ENCODE measurements around the gene SP2.
"Not testable (repeated sequence)": the region's sequence is repeated elsewhere in the genome, so short reads cannot be mapped to it uniquely, and the experiment has no call there.

The SP2 gene

DNA sequence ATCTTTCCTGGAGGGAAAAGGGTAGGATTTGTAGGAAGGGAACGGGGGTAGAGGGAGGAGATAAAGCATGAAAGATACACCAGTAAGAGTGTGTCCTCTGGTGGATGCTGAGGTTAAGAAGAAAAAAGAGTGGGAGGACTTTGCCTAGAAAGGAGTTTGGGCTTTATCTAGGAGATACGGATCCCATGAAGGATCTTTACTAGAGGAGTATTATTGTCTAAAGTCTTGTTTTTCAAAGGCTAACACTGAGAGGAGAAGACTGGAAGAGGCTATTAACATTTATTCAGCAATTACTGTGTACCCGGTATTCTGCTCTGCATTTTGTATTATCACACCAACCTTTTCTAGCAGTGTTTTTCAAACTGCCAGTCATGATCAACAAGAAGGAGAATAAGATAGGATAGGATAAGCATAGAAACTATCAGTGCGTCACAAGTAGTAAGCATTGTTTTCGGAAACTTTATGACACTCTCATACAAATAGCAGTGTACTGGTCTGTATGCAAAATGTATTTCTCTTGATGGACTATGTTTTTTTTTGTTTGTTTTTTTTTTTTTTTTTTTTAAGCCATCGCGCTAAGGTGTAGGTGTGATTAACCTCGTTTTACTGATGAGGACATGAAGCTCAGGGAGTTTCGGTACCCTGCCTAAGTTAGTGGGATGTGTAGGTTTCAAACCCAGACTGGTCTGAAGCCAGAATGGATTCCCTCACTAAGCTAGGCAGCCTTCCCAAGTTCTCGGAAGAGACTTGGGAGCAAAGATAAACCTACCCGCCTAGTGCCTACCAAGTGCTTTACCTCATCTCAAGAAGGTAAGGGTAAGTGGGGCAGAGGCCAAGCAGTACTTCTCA is 1.3 kb upstream of the SP2 start:
- DNase-seq: no peak

DNA sequence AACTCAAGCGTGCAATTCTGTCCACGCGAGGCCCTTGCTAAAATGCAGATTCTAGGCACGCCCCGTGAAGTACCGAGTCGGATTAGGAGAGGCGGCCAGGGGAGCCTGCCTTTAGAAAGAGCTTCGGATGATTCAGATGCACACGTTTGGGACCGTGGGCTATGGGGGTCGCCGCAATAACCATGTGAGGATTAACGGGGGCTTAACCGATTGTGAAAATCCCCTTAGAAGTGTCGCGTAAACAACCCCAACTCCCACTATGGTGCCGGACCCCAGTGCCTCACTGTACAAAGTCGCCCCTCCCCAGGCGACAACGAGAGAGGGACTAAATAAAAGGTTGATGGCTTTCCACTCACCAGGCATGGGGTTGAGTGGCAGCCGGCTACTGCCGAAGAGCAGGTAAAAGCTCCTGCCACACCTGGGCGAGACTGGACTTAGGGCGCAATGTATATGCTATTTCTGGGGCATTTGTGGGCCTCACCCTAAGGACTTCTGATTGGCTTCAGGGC is 635 bp upstream of the SP2 start:
- no peak for DNase-seq

DNA sequence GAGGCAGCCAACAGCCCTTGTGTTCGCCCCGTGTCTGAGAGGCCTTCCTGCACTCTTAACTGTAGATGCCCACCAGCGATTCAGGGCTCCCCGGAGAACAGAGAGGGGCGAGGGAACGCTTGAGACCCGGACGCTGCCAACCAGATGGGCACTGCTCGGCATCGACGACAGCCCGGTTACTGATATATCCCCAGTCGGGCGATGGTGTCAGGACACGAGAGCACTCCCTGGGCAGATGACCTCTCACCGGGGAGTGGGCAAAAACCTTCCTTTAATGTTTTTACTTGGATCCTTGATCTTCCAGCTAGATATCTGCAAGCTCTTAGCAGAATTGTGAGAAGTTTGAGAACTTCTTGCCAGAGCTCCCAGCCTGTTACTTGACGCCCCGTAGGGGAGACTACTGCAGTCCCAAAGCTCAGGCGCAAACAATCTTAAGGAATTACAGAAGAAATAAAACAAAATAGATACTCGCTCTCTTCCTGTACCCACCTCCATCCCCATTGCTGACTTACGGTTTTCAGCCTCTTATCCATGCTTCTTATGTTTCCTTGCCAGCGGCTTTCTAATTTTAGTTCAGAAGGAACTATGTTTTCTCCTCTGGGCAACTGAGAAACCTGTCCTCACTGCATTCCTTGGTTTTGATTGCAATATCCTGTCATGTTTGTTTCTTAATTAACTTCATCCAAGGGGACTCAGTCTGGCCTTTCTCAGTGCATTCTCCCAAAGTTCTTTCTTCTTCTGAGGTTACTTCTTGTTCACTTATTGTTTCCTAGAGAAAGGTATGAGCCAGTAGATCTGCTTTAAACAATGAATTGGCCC is 845 bp downstream of the SP2 start:
- DNase-seq: no peak

DNA sequence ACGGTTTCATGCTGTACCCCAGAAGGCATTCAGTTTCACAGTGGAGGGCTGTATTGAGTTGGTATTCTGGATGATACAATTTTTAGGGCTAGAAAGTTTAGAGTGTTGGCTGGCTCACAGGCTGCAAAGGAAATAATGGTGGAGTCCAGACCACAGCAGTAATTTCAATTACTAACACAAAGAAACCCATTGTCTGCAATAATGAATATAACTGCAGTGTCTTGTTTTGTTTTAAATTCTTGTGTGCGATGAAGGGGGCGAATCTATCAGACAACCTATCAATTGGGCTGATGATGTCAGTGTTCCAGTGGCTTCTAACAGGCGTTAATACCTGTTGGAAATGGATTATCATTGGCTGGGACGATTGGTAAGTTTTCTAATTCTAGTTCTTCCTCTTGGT is 1.5 kb downstream of the SP2 start:
- DNase-seq: no peak

DNA sequence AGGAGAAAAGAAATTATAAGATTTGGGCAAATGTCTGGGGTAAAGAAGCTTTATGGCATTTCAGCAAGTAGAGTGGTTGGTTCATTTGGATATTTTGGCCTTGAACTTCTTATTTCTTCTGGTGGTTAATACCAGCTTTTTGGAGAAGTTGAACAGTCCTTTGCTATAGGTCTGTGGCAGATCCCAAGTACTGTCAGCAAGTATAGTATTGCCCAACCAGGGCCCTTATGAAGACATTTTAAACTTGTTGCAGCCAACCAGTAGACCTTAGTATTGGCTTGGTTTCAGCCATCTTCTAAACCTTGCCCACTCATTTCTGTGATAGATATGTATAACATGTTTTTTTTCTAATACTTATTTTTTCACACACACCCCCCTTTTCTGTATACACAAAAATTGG is 2.2 kb downstream of the SP2 start:
- no peak for DNase-seq

DNA sequence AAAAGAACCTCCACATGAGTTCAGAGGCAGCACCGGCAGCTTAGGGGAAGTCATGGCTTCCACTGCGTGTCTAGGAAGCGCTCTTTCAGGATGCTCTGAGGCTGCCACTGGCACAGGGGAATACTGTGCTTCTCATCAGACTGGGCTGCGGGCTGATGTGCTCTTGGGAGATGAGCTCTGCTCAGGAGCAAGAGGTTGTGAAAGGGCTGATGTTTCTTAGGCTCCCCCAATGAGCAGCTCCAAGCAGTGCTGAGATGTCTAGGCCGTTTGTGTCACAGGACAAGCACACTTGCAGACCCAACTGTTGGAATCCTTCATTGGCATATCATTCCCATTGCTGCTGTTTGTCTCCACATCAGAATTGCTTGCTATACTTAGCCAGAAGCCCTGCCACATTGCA is 3.6 kb downstream of the SP2 start:
- no peak for DNase-seq

DNA sequence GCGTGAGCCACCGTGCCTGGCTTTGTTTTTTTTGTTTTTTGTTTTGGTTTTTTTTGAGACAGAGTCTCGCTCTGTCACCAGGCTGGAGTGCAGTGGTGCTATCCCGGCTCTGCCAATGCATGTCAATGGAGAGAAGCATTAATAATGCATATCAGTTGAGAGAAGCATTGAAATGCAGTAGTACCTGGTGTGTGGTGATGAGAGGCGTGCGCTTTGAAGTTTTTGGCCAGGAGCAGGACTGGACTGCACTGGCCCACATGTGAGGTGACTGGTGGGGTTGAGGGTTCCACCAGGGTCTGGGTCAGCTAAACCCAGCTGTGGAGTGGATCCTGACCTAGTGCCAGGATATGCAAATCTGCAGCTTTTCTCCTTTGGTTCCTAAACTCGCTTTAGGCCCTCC is 5.4 kb downstream of the SP2 start:
- no peak for DNase-seq

DNA sequence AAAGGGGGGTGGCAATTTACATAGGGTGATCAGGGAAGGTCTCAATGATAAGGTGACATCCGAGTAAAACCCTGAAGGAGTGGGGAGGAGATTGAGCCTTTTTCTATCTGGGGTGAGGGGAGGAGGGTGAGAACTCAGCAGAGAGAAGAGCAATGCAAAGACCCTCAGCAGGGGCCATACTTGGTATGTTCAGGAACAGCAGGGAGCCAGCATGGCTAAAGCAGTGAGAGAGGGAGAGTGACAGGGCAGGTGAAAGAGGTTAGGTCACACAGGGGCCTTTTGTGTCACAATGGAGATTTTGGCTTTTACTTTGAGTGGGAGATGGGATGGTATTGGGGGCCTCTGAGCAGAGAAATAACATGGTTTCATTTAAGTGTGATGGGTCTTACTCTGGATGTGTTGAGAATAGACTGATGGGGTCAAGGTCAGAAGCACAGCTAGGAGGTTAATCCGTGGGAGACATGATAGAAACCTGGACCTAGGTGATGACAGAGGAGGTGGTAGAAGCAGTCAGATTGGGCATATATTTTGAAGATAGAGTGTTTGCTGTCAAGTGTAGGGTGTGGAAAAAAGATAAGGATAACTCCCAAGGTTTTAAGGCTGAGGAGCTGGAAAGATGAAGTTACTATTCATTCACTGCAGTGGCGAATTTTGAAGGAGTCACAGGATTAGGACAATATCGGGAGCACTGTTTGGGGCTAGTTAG is 6.2 kb downstream of the SP2 start:
- no peak for DNase-seq

DNA sequence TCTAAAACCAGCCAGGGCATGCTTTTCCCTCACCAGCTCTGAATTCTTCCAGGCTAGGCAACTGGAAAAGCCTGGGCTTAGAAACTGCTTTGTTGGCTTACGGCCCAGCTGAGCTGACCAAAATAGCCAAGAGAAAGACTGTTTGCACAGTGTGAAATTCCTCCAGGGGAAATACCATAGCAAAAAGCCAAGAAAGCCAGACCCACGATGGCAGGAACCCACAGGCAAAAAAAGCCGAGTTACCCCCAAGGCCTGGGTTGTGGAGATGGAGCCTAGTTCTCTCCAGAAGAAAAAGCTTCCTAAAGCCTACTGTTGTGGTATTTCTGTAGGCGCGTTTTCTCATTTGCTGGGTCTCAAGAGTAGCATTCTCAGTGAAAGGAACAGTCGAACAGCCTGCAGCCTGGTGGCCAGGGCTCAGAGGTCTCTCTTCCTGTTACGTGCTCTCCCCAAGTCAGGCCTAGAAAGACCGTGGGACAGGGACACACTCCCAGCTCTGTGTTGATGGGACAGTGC is 9.2 kb downstream of the SP2 start:
- no peak for DNase-seq

DNA sequence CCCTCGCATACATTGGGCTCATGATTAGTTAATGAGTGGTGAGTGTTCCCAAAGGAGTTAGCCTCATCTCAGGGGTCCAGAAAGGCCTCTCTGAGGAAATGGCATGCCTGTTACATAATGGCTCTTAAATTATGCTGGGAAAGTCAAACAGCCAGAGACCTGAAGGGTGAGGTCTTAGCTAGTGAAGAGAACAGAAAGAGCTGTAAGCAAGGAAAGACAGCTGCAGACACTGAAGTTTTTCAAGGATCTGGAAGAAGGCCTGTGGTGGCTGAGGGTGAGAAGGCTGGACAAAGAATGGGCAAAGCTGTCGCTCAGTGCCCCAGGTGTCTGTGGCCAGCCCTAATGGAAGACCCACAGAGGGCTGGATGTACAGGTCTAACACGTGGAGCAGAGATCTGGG is 10.4 kb downstream of the SP2 start:
- DNase-seq: no peak

DNA sequence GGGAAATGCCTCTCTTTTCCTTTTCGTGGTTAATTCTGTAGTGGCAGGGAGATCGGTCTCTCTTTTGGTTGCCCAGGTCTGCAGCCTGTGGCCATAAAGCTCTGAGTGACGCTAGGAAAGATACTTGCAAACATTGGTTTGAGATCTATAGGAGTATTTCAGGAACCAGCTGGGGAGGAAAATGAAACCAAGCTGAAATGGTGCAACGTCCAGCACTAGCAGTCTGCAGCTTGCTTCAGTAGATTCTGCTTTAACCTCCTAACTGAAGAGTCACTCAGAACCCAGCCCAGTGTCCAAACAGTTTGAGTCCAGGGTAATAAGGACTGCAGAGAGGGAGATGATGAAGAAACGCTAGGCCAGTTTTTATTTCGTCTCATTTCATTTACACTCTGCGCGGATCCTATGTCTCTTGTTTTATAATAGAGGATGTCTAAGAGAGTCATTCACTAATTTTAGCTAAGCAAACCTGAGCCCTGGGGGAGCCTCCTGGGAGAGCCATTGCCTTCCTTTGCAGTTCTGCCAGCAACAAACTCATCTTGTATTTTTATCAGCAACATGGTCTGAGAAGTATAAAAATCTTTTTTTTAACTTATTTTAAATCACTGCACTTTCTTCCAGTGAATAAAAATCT is 12.0 kb downstream of the SP2 start:
- DNase-seq: no peak

DNA sequence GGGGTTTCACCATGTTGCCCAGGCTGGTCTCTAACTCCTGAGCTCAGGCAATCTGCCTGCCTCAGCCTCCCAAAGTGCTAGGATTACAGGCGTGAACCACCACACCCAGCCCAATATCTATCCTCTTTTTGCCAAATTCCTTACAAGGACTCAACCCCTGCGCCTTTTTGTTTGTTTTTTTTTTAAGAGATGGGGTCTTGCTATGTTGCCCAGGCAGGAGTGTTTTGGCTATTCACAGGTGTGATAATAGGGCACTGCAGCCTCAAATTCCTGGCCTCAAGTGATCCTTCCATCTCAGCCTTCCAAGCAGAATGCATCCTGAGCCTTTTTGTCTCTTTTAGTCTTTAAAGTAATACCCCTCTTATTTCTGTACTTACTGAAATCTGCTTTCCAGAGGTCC is 17.0 kb downstream of the SP2 start:
- no peak for DNase-seq

DNA sequence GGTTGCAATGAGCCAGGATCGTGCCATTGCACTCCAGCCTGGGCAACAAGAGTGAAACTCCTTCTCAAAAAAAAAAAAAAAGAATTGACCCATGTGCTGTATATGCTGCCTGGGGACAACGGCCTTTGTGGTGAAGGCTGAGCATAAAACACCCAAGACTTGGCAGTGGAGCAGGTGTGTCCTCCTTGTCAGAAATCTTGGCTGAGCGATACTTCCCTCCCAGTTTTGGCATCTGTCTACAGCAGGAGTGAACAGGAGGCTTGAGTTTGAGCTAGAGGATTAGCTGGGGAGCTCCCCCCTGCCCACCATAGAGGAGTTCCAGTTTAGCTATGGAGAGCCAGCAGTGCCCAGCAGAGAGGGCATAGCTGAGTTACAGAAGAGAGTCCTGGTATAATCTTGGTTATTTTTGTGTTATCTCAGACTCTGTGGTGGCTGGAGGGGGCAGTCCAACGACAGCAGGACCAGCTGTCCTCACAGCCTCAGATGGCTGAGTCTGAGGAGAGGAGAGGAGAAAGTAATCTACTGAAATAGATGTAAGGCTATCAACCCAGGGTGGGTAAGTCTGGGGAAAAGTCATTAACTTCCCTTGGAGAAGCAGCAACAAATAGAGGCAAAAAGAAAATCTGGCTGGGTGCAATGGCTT is 18.4 kb downstream of the SP2 start:
- DNase-seq: no peak

DNA sequence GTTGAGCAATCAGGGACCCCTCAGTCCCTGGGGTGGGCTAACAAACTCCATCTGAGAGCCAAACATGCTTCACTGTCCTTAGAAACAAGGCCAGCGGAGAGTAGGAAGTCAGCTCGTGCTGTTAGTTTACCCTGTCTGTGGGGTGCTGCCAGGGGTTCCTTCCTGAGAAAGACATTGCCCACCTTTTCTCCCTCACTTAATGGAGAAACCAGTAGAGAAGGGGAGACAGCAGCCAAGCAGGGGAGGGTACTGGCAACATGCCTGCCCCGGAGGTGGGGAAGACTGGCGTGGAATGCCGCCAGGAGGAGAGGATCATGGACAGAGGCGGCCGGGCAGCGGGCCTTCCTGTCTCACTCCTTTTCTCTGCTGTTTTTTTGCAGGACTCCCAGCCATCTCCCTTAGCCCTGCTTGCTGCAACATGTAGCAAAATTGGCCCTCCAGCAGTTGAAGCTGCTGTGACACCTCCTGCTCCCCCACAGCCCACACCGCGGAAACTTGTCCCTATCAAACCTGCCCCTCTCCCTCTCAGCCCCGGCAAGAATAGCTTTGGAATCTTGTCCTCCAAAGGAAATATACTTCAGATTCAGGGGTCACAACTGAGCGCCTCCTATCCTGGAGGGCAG is 19.9 kb downstream of the SP2 start:
- no peak for DNase-seq

DNA sequence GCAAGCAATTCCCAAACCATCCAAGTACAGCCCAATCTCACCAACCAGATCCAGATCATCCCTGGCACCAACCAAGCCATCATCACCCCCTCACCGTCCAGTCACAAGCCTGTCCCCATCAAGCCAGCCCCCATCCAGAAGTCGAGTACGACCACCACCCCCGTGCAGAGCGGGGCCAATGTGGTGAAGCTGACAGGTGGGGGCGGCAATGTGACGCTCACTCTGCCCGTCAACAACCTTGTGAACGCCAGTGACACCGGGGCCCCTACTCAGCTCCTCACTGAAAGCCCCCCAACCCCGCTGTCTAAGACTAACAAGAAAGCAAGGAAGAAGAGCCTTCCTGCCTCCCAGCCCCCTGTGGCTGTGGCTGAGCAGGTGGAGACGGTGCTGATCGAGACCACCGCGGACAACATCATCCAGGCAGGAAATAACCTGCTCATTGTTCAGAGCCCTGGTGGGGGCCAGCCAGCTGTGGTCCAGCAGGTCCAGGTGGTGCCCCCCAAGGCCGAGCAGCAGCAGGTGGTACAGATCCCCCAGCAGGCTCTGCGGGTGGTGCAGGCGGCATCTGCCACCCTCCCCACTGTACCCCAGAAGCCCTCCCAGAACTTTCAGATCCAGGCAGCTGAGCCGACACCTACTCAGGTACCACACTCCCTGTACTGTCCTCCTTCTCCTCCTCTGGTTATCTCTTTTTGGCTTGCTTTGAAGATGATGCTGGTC is 20.6 kb downstream of the SP2 start:
- no peak for DNase-seq

DNA sequence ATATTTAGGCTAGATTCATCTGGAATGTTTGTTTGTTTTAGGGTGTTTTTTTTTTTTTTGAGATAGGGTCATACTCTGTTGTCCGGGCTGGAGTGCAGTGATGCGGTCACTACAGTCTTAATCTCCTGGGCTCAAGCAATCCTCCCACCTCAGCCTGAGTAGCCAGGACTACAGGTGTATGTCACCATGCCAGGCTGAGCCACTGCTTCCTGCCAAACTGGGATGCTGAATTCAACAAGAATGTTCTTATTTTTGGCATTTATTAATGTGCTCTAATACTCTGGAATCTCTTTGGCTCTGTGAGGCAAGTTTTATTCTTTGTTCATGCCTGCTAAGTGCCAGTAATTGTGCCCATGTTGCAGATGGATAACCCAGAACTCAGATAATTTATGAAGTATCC is 21.5 kb downstream of the SP2 start:
- DNase-seq: no peak

DNA sequence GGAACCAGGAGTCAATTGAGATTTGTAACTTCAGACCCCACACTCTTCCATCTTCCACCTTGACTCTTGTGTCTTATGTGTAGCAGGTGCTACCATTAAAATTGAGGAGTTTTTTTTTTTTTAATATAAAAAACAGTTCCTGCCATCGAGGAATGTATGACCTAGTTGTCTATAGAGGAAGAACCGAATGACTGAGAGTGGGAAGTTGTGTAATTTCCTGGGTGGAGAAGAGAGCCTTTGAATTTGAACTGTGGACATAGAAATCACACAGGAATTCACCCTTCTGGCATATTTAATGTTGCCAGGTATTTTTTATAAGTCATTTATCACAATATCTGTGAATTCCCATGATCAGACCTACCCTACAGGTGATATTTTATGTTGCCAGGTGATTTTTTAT is 22.0 kb downstream of the SP2 start:
- no peak for DNase-seq

DNA sequence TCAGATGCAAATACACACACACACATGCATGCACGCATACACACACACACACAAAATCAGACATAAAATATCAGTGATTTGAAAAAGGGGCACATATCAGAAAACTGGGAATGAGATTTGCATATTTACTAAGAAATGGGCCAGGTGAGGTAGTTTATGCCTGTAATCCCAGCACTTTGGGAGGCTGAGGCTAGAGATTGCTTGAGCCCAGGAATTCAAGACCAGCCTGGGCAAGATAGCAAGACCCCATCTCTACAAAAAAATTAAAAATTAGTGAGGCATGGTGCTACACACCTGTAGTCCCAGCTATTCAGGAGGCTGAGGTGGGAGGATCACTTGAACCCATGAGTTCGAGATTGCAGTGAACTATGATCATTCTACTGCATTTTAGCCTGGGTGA is 23.0 kb downstream of the SP2 start:
- no peak for DNase-seq

DNA sequence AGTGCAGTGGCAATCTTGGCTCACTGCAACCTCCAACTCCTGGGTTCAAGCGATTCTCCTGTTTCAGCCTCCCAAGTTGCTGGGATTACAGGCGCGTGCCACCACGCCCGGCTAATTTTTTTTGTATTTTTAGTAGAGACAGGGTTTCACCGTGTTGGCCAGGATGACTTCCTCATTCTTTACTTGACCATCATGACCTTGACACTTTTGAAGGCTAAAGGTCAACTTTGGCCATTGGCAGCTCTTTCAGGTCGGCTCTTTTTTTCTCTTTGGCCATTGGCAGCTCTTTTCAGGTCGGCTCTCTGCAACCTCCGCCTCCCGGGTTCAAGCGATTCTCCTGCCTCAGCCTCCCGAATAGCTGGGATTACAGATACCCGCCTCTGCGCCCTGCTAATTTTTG is 23.9 kb downstream of the SP2 start:
- not testable (repeated sequence) for DNase-seq

DNA sequence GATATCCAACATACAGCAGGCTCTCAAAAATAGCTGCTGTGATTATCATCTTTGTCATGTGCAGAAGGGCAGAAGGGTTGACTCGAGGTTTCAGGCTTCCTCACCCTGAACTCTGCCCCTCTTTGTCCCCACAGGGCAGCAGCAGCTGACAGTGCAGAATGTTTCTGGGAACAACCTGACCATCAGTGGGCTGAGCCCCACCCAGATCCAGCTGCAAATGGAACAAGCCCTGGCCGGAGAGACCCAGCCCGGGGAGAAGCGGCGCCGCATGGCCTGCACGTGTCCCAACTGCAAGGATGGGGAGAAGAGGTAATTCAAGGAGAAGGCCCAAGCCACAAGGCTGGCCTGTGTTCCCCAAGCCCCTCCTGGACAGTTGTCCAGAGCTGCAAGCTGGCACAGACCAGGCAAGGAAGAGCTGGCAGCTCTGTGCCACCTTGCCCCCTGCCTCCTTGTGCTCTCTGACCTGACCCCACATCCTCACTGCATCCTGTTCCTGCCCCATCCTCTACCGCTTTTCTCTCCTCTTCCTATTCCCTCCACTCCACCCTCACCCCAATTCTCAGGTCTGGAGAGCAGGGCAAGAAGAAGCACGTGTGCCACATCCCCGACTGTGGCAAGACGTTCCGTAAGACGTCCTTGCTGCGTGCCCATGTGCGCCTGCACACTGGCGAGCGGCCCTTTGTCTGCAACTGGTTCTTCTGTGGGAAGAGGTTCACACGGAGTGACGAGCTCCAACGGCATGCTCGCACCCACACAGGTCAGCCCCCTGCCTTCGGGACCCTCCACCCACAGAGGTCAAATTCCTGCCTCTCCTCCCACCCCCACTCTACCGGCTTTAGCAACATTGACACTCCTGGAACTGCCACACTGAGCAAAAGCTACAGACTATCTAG is 29.0 kb downstream of the SP2 start:
- no peak for DNase-seq
